IMR-90 (cell line): ENCODE measurements around the gene MRPL49. TPM values are rescaled to one million over a fixed set of nuclear protein-coding genes. Genes with fewer than 3 reads are reported as not detected.

ENCODE experiments used
- ATAC-seq: fragments of 200-7000 bp; cut with Tn5 transposase; 2 replicates; pipeline ENCODE4 v1.9.1; 2020; ENCODE audit warnings: low read depth, mild to moderate bottlenecking, moderate library complexity
- BruUV-seq: library from RNA; stranded (reverse); fragments of 400-500 nt; replicated peaks from 2 replicates; lab custom pipeline; 2021; lab: Mats Ljungman, UMichigan
- CTCF ChIA-PET: fragments of 300-600 bp; formaldehyde crosslinking; extraction: SDS; loops from one replicate; lab custom pipeline; 2021; ENCODE audit warnings: antibody characterized with exemption; lab: Yijun Ruan, JAX
- POLR2A ChIA-PET: fragments of 300-600 bp; sonication (Branson Sonifier 250); formaldehyde crosslinking; loops from one replicate; lab custom pipeline; 2022; ENCODE audit warnings: antibody characterized with exemption; ENCODE audit not compliant: unreplicated experiment; lab: Charles Lee
- DNase-seq: peaks from one replicate; pipeline ENCODE4 v3.0.0; 2013
- H2AFZ ChIP-seq: replicated peaks from 2 replicates; pipeline ENCODE3; 2013; ENCODE audit warnings: low read length, mild to moderate bottlenecking; ENCODE audit not compliant: poor library complexity
- H2AK5ac ChIP-seq: 2 replicates; pipeline ENCODE4 v1.6.1; 2013; ENCODE audit warnings: low read depth, low read length, inconsistent platforms
- H2AK9ac ChIP-seq: replicated peaks from 2 replicates; pipeline ENCODE3; 2013; ENCODE audit warnings: mild to moderate bottlenecking, low read depth, low read length, moderate library complexity; ENCODE audit not compliant: poor library complexity
- H2BK120ac ChIP-seq: 2 replicates; pipeline ENCODE4 v1.6.1; 2013; ENCODE audit warnings: low read depth, low read length, inconsistent platforms
- H2BK15ac ChIP-seq: 3 replicates; pipeline ENCODE4 v1.6.1; 2013; ENCODE audit warnings: low read depth, low read length, inconsistent platforms
- H2BK20ac ChIP-seq: 2 replicates; pipeline ENCODE4 v1.6.1; 2013; ENCODE audit warnings: low read depth, mild to moderate bottlenecking, inconsistent platforms, low read length, moderate library complexity
- H2BK5ac ChIP-seq: 2 replicates; pipeline ENCODE4 v1.6.1; 2013; ENCODE audit warnings: mild to moderate bottlenecking, low read depth, low read length, inconsistent platforms; ENCODE audit not compliant: poor library complexity, severe bottlenecking
- H3K14ac ChIP-seq: replicated peaks from 2 replicates; pipeline ENCODE4 v1.6.1; 2013; ENCODE audit warnings: low read depth, low read length, inconsistent platforms
- H3K18ac ChIP-seq: 2 replicates; pipeline ENCODE4 v1.6.1; 2013; ENCODE audit warnings: low read depth, low read length, control low read depth
- H3K23ac ChIP-seq: 2 replicates; pipeline ENCODE4 v1.6.1; 2013; ENCODE audit warnings: low read depth, low read length, inconsistent platforms
- H3K27ac ChIP-seq: 2 replicates; pipeline ENCODE4 v1.5.1; 2013; ENCODE audit warnings: mild to moderate bottlenecking, control low read depth, low read length; ENCODE audit not compliant: insufficient read depth
- H3K27me3 ChIP-seq: 2 replicates; pipeline ENCODE4 v1.6.1; 2013; ENCODE audit warnings: low read length; ENCODE audit not compliant: control insufficient read depth, insufficient read depth
- H3K36me3 ChIP-seq: 2 replicates; pipeline ENCODE4 v1.6.1; 2013; ENCODE audit warnings: low read length, mixed read lengths; ENCODE audit not compliant: control insufficient read depth, insufficient read depth
- H3K4ac ChIP-seq: 2 replicates; pipeline ENCODE4 v1.6.1; 2013; ENCODE audit warnings: low read depth, low read length, inconsistent platforms
- H3K4me1 ChIP-seq: 2 replicates; pipeline ENCODE4 v1.6.1; 2013; ENCODE audit warnings: low read length, mixed read lengths; ENCODE audit not compliant: control insufficient read depth, insufficient read depth
- H3K4me2 ChIP-seq: 2 replicates; pipeline ENCODE4 v1.6.1; 2013; ENCODE audit warnings: low read depth, mild to moderate bottlenecking, control low read depth, low read length, moderate library complexity
- H3K4me3 ChIP-seq: 2 replicates; pipeline ENCODE4 v1.5.1; 2013; ENCODE audit warnings: low read depth, mild to moderate bottlenecking, control low read depth, low read length, moderate library complexity; ENCODE audit not compliant: insufficient read depth
- H3K56ac ChIP-seq: 2 replicates; pipeline ENCODE4 v1.6.1; 2013; ENCODE audit warnings: low read length, inconsistent platforms; ENCODE audit not compliant: insufficient read depth; ENCODE audit errors: extremely low read depth
- H3K79me1 ChIP-seq, 2 experiments: 2 replicates each; pipeline ENCODE4 v1.6.1; 2013; ENCODE audit warnings: low read length in 2 of 2, inconsistent platforms in 1 of 2, low read depth in 1 of 2
- H3K9ac ChIP-seq: 2 replicates; pipeline ENCODE4 v1.6.1; 2013; ENCODE audit warnings: low read depth, low read length, control low read depth
- H3K9me1 ChIP-seq: 2 replicates; pipeline ENCODE4 v1.6.1; 2013; ENCODE audit warnings: low read length, inconsistent platforms; ENCODE audit not compliant: insufficient read depth
- H3K9me3 ChIP-seq: 2 replicates; pipeline ENCODE4 v1.6.1; 2013; ENCODE audit warnings: low read length; ENCODE audit not compliant: control insufficient read depth, insufficient read depth
- H4K20me1 ChIP-seq: 2 replicates; pipeline ENCODE4 v1.6.1; 2013; ENCODE audit warnings: low read length, inconsistent platforms; ENCODE audit not compliant: insufficient read depth
- H4K5ac ChIP-seq: 2 replicates; pipeline ENCODE4 v1.6.1; 2013; ENCODE audit warnings: mild to moderate bottlenecking, low read depth, low read length, control low read depth
- H4K8ac ChIP-seq, 2 experiments: 2 replicates each; pipeline ENCODE4 v1.6.1; 2013; ENCODE audit warnings: low read depth in 2 of 2, low read length in 2 of 2, control low read depth in 1 of 2, inconsistent platforms in 1 of 2
- H4K91ac ChIP-seq: 2 replicates; pipeline ENCODE4 v1.6.1; 2013; ENCODE audit warnings: low read depth, low read length, inconsistent platforms; ENCODE audit not compliant: insufficient read depth
- CHD1 ChIP-seq: IDR thresholded peaks from 2 replicates; pipeline ENCODE4 v1.6.1; 2012; ENCODE audit warnings: low read depth, low read length, improper control_type of control experiment
- WGBS, 2 experiments: methylation state at CpG; one replicate each; pipeline versions ENCODE4 v1.1.5 to v1.1.7; 2013; ENCODE audit warnings: missing lambda C conversion rate in 2 of 2; ENCODE audit not compliant: insufficient read length in 1 of 2; ENCODE audit errors: extremely low coverage in 2 of 2; 5-methylcytosine and 5-hydroxymethylcytosine counted together
- dilution Hi-C: fragments of 300-500 bp; cut with HindIII; formaldehyde crosslinking; loops from one replicate; pipeline ENCODE4 v1.14.3; 2018; ENCODE audit warnings: low sequenced_read_pairs; ENCODE audit not compliant: unreplicated experiment
- in situ Hi-C: fragments of 300-500 bp; cut with MboI; formaldehyde crosslinking; loops from 3 replicates; pipeline ENCODE4 v1.14.3; 2019; ENCODE audit warnings: low sequenced_read_pairs, inconsistent platforms, mixed read lengths
- intact Hi-C: fragments of 100-400 bp; cut with micrococcal nuclease; formaldehyde crosslinking; loops from 2 replicates; pipeline ENCODE4 v1.10.0; 2022
- polyA plus RNA-seq, 3 experiments: library from polyadenylated mRNA; depleted of rRNA; stranded (reverse); fragments of >200 nt; gene quantifications; 2 replicates each; pipeline ENCODE4 v1.2.3, GENCODE V29; 2012; ENCODE audit warnings: low replicate concordance in 1 of 3
- total RNA-seq: library from RNA; depleted of rRNA; stranded (reverse); fragments of >200 nt; gene quantifications from 2 replicates; pipeline ENCODE4 v1.2.3, GENCODE V29; 2012

Gene MRPL49
- total and polyA plus RNA-seq, 2 of the 4 experiments (the other 2 are of a cell fraction): 55.2 to 56.8 TPM

- Histone ChIP-seq H3K4me2 (no peak overlapping the region), H3K27me3 (0 out of 2 replicates have a peak, but pooled peaks cover 2% of the 10 kb centered on the region), H4K20me1 (no peaks in the 10 kb centered on the region), H2BK5ac (no peak overlapping the region), H3K56ac (no peak overlapping the region), H3K18ac (no peak overlapping the region), H3K9me1 (no peaks in the 10 kb centered on the region), H3K79me1 (no peaks in the 10 kb centered on the region), H2BK20ac (no peak overlapping the region), H4K91ac (no peak overlapping the region), H4K8ac (no peak overlapping the region), H3K4me1 (no peaks in the 10 kb centered on the region), H3K23ac (no peak overlapping the region), H3K9me3 (no peaks in the 10 kb centered on the region), H2AK5ac (no peak overlapping the region), H3K4me3 (no peak overlapping the region), H3K27ac (no peak overlapping the region), H2BK120ac (no peak overlapping the region), H3K9ac (no peak overlapping the region), H4K5ac (no peak overlapping the region), H2AFZ (no peak overlapping the region), H3K4ac (no peak overlapping the region), H3K36me3 (no peaks in the 10 kb centered on the region), H2BK15ac (no peak overlapping the region), H3K14ac (no peak overlapping the region), H2AK9ac (no peak overlapping the region)
- BruUV-seq: no TSS peak
- no CpG with 5 or more reads among the region's 5 CpGs for WGBS, 2 experiments
- dilution Hi-C loops: no loop called here
- in situ Hi-C loops: no loop called here
- CTCF ChIA-PET: no interaction called here
- ATAC-seq: no peak
- POLR2A ChIA-PET: no interaction called here
- intact Hi-C loops: no loop called here
- no peak for TF ChIP-seq CHD1
- DNase-seq: no peak
Observed at GRCh38 chr11:65159012-65159411, 36.9 kb downstream of the MRPL49 start.
